ENCODE data around the gene HCFC1.
"Not testable (repeated sequence)": the region's sequence is repeated elsewhere in the genome, so short reads cannot be mapped to it uniquely, and the experiment has no call there.

Gene HCFC1

DNA sequence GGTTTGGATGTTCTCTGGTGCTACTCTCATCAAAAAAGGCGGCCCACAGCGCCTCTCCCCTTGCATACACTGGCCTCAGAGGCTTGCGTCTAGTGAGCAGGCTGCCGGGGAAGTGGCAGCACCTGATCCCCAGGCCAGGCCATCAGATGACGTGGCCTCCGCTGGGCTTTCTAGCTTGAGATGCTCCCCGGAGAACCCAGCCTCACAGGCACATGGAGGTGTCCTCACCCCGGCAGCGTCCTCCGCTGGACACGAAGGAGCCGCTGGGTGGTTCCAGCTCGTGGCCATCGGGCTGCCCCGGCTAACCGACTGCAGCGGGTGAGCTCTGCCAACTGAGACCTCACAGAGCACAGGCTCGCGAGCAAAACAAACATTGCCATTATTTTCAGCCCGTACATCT, 35.3 kb upstream of the HCFC1 start:
- no peak for DNase-seq

DNA sequence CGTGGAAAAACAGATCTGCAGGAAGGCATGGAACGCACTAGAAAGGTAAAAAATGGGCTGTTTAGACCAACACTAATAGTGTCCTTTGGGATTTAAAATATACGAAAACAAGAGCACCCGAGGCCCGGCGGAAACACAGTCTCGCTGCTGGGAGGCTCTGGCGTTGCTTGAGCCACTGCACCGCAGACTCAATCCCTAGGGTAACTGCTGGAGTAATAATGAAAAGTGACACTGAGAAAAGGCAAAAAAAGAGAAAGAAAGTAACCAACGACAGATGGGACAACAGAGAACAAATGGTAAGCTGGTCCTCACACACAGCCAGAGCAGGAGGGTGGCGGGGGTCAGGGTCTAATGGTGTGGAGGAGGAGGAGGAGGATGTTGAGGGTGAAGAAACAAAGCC, 32.7 kb upstream of the HCFC1 start:
- no peak for DNase-seq

DNA sequence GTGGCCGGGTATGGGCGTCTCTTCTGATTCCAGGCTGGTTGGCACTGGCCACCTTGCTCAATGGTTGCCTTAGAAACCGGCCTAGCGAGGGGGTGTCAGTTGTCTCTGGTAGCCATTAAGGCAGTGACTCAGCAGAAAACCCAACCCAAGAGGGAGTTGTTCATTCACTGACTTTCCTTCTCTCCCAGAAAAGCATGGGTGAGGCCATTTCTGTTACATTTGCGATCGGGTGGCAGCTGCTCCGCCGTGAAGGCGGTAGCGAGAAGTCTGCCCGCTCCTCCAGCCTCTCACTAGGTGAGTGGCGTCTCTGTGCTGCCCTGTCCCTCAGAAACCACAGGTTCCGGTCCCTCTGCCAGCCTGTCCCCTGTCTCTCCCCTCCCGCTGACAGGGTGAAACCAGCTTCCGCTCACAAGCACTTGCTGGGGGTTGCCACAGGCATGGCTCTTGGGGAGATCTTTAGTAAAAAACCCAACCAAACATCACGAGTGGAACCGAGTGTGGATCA, 30.6 kb upstream of the HCFC1 start:
- no peak for DNase-seq

DNA sequence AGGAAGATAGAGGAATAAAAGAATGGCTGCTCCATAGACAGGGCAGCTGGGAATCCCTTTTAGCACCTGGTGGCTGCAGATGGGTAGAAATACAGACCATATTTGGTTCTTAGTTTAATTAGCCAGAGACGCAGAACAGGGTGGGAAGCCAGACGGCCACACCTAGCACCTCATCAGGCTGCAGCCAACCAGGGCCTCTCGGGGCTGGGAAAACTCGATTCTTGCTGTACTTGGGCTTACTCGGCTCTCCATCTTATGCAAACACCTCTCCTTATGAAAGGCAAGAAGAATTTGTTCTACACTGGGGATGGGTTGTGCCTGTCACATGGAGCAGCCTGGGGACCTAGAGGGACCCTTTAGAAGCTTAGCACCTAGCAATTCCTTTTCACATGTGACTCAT, 28.4 kb upstream of the HCFC1 start:
- no peak for DNase-seq

DNA sequence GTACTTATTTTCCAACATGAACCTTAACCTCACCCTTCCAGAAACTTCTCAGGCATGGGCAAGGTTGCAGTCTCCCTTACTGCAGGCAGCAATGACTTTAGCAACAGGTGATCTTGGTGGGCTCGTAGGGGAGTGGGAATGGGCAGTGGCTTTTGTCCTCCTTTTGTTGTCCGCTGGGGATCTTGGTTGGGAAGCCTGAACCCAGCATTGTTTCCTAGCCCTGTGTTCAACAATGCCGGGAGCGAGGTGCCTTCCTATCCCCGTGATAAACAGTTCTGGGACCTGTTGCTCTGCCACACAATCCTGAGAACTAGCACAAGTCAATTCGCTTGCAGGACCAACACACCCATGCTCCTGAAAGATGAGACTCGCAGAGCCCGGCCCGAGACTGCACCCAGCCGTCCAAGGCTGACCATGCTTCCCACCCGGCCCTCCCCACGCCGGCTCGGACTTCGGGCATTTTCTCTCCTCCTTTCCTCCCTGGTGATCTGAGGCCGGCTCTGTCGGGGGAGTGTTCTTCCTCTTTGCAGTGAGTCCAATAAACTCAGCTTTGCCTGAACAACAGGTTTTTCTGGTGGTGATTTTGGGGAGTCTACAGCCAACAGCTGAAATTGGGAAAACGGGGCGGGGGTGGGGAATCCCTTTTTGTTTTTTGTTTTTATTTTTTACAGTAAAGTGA, 27.9 kb upstream of the HCFC1 start:
- no peak for DNase-seq

DNA sequence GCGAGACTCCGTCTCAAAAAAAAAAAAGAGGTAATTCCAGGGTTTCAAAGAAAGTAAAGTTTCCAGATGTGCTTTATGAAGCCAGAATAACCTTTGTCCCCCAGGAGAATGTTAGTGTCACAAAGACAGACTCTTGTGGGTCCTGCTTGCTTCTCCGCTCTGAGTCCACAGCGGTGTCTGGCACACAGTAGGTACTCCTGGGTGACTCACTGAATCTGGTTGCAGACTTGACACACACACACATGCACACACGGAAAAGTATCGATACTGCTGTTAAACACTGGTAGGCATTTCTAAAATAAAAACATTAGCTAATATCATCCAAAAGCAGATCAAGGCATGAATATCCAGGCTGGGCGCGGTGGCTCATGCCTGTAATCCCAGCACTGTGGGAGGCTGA, 23.9 kb upstream of the HCFC1 start:
- no peak for DNase-seq

DNA sequence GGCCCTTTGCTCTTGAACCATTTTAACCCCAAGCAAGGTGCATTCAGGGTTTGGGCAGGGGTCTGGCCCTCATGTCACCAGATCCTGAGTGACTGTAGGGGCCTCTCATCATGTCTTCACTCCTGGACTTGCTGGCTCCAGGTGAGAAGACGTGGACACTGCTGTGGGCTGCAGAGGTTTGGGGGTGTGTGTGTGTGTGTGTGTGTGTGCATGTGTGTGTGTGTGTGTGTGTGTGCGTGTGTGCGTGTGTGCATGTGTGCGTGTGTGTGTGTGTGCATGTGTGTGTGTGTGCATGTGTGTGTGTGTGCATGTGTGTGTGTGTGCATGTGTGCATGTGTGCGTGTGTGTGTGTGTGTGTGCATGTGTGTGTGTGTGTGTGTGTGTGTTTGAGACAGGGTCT, 22.8 kb upstream of the HCFC1 start:
- DNase-seq, result not testable (repeated sequence)

DNA sequence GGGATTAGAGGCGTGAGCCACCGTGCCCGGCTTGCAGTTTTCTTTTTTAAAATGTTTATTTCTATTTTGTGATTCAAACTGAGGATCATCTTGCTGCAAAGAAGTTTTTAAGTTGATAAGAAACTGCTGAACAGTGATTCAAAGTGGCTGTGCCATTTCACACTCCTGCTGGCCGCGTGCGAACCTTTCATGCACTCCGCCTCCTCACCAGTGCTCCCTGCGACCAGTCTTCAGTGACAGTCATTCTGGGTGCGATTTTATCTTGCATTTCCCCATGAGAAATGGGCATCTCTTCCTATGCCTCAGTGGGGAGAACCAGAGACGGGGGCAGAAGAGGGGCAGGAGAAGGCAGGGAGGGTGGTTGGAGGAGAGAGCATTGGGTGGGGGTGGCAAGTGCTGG, 22.4 kb upstream of the HCFC1 start:
- no peak for DNase-seq

DNA sequence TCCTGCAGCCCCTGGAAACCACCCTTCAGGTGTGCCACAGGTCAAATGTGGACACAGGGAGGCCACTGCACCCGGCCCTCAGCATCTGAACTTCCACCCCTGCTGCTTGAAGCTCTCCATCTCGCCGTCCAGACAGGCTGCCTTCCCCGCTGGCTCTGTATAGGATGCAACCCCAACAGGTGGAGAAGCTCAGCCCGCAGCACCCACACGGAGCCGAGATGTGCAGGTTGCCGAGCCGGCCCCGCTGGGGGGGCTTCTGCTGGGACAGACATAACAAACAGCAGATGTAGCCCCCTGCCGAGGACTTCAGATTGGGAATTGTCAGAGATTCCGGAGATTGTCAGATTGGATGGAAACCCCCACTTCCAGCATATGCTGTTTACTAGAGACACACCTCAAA, 21.5 kb upstream of the HCFC1 start:
- no peak for DNase-seq

DNA sequence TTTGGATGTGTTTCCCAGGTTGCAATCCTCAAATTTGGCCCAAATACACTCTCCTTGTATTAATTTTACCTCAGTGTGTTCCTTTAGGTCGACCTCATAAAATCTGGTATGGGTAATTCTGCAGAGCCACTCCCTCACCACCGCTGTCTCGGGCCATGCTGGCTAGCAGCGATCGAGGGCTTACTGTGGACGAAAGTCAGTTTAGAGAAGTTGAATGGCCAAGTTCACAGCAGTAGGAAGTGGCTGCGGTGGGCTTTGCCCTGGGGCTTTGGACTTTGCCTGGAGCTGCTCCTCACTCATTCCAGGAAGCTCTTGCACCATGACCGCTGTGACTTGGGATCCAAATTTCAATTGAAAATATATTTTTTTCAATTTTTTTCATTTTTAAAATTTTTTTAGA, 20.6 kb upstream of the HCFC1 start:
- no peak for DNase-seq

DNA sequence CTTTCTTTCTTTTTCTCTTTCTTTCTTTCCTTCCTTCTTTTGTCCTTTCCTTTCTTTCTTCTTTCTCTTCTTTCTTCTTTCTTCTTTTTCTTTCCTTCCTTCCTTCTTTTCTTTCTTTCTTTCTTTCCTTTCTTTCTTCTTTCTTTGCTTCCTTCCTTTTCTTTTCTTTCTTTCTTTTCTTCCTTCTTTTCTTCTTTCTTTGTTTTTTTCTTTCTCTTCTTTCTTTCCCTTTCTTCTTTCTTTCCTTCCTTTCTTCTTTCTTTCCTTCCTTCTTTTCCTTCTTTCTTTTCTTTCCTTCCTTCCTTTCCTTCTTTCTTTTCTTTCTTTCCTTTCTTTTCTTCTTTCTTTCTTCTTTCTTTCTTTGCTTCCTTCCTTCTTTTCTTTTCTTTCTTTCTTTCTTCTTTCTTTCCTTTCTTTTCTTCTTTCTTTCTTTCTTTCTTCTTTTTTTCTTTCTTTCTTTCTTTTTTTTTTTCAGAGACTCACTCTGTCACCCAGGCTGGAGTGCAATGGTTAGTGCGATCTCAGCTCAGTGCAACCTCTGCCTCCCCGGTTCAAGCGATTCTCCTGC, 19.5 kb upstream of the HCFC1 start:
- no peak for DNase-seq

DNA sequence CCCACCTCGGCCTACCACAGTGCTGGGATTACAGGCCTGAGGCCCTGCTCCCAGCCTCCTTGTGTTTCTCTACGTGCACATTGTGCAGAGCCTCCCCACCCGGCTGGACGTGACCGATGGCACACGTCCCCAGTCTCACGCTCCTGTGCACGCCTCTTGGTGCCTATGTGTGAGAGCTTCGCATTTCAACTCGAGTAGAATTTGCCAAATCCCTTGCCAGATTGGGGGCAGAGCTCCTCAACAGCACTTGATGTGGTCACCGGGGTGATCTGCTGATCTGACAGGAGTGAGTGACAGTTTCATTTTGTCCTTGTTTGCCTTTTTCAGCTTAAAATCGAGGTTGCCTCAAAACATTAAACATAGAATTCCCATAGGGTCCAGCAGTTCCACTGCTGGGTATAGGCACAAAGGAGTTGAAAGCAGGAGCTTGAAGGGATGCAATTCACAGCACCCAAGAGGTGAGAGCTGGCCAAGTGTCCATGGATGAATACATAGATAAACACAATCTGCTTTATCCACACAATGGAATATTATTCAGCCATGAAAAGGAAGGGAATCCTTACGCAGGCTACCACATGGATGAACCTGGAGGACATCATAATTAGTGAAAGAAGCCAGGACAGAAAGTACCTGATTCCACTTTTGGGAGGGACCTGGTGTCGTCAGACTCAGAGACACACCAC, 18.5 kb upstream of the HCFC1 start:
- no peak for DNase-seq

DNA sequence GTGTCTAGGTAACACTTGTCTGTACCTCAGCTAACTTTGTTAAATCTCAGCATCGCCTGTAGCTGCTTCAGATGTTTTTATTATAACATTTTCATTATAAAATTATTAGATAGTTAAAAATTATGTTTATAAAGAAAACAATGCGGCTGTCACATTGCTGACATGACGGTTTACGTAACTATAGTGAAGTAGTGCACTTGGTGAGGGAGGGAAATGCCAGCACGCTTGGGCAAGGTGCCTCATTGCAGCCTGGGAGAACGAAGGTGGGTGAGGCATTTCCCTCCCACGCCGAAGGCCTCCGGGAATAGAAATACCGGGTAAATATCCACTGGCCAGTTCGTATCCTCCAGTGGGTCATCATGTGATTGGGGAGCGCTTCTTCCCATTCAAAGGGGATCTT, 16.9 kb upstream of the HCFC1 start:
- DNase-seq, result no peak

DNA sequence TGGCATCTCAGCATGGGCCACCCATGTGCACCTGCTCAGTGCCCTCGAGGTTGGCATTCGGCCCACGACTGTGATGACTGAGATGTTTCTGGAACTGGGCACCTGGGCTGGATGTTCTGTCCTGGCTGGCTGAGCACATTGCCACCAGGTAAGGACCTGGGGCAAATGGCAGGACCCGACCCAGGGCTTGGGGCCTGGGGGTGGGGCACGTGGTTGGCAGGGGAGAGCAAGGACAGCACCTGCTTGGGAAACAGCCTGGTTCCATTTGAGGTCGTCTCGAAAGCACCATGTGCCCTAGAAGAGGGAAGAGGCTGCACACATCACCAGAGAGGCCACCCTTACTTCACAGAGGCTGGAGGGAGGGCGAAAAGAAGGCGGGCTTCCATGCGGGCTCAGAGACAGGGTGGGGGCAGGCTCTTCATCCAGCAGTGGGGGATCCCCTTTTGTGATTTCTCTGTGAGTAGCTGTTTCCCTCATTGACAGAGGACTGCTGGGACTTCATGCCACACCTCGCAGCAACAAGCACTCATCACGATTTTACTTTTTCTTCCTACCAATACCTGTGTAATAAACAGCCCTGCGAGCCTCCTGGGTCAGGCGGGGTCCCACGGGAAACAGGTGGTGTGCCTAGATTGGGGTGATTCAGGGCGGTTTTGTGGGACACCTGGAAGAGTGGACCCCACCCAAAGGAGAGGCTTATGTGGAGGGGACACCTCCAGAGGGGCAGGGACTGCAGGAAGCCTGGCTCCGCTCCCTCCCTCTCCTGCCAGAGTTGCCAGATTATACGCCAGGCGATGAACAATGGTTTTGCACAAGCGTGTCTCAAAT, 12.9 kb upstream of the HCFC1 start:
- no peak for DNase-seq

DNA sequence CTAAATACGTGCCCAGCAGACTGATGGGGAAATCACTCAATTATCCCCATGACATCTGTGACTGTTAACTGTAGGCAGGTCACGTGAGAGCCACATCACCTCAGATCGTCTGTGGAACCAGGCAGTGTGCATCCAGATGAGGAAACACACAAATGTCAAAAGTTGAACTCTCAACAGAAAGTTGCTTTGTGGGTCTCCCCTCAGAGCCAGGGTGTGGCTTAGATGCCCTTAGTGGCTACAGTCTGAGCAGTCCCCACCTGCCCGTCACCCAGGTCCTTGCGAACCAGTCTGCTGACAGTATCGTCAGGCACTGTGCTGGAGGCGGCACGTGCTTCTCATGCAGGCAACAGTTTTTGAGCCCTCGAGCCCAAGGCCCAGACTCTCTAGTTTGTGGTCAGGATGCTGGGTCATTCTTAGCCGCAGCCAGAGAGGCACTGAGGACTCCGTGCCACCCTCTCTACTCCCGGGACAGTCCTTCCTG, 11.7 kb upstream of the HCFC1 start:
- DNase-seq, result no peak

DNA sequence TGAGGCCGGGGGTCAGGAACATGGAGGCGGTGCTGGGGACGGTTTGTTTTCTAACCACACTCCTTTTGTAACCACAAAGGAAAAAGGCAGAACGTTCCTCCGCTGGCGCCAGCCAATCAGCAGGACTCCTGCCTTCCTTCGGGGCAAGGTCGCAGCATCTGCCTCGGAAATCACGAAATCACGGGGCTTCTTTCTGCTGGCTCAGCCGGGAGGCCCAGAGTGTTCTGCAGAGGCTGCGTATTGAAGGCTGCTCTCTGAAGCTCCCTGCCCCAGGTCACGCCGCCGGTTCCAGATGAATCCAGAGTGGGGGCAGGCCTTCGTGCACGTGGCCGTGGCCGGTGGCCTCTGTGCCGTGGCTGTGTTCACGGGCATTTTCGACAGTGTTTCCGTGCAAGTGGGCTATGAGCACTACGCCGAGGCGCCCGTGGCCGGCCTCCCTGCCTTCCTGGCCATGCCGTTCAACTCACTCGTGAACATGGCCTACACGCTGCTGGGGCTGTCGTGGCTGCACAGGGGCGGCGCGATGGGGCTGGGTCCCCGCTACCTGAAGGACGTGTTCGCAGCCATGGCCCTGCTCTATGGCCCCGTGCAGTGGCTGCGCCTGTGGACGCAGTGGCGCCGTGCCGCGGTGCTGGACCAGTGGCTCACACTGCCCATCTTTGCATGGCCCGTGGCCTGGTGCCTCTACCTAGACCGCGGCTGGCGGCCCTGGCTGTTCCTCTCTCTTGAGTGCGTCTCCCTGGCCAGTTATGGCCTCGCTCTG, 10.3 kb upstream of the HCFC1 start:
- no peak for DNase-seq

DNA sequence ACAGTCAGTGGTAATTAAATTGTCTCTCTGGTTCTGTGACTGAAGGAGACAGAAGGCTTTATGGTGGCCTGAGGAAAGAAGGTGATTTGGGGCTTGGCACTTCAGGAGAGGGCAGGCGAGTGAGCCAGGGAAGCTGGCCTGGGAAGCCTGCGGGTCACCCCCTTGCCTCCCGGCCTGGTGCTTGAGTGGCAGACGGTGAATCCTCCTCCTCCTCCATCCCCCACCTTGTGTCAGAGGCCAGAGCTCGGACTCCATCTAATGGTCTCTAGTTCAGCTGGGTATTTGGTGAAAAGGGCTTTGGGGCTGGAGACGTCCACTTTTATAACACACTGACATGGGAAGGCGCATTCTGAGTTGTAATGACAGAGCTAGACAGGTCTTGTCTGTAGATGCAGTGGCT, 9.6 kb upstream of the HCFC1 start:
- DNase-seq, result no peak

DNA sequence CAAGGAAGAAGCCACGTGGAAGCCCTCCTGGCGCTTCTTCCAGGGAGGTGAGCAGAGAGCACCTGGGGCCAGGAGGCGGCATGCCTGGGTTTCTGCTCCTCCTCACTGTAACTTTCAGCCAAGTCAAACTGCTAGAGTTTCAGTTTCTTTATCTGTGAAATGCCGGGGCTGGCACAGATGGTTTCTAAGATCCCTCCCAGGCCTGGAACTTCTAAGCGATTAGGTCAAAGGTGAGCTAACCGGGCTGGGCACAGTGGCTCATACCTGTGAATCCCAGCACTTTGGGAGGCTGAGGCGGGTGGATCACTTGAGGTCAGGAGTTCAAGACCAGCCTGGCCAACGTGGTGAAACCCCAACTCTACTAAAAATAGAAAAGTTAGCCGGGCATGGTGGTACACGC, 8.8 kb upstream of the HCFC1 start:
- not testable (repeated sequence) for DNase-seq

DNA sequence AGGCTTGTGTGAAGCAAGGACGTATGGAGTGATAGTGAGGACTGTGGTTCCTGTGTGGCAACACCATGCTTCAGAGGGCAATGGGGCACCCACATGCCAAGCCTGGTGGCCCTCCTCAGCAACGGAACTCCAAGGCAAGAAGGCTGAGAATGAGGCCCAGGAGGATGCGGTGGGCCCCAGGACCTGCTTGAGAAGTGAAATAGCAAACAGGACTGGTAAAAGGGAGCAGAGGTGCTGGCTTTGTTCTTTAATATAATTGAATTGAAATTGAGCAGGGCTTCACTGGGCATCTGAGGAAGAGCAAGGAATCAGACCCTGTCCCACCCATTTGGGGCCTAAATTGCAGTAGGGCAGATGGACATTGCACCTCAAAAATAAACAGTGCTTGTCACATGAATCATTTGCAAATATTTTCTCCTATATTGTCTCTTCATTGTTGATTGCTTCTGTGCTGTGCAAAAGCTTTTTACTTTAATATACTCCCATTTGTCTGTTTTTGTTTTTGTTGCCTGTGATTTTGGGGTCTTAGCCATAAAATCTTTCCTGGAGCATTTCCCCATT, 3.2 kb upstream of the HCFC1 start:
- DNase-seq, result no peak

DNA sequence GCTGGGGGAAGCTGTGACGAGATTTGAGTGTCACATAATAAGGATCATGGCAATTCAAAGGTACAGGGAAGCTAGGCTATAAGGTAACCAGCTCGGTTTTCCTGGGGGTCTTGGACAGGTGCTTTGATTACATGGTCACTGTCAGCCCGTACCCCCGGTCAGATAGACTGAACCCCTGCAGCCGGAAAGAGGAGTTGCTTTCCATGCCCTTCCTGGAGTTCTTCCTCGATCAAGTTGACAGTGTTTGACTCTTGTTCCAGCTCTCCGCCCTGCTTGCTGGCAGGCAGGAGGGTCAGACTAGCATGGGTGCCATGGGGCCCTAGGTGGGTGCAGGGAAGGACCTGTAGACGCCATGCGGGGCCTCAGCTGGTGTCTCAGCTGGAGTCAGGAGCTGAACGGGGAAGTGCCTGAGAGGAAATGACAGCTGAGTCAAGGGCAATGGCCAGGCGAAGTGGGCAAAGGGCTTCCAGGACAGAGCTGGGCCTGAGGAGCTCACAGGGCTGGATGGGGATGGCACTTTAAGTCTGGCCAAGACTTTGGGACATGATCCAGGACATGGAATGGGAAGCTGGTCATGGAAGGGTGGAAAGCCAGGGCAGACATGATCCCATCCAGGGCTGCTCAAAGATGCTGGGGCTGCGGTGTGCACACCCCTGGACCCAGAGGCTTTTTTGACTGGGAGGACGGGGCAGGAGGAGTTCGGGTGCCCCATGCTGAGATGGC, 2.5 kb upstream of the HCFC1 start:
- no peak for DNase-seq
